COLO668 (cell line): ENCODE data around the gene KEL.

ENCODE experiments used
- DNase-seq: peaks from one replicate; lab custom pipeline; 2025; ENCODE audit not compliant: unreplicated experiment; lab: John Stamatoyannopoulos, UW

Gene KEL

DNA sequence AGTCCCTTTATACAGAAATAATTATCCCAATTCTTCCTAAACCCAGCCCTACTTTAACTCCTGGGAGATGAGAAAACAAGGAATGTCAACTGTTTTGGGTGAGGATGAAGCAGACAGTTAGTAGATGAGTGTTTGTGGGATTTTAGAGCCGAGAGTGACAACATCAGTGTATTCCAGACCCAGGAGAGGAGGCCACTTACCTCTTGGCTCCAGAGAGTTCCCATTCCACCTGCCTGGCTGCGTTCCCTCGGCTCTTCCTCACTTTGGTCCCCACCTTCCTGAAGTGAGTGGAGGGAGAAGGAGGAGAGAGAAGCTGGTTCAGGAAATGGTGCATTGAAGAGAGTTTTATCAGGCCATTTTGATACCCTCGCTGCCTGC is 579 bp downstream of the KEL start:
- DNase-seq = no peak

DNA sequence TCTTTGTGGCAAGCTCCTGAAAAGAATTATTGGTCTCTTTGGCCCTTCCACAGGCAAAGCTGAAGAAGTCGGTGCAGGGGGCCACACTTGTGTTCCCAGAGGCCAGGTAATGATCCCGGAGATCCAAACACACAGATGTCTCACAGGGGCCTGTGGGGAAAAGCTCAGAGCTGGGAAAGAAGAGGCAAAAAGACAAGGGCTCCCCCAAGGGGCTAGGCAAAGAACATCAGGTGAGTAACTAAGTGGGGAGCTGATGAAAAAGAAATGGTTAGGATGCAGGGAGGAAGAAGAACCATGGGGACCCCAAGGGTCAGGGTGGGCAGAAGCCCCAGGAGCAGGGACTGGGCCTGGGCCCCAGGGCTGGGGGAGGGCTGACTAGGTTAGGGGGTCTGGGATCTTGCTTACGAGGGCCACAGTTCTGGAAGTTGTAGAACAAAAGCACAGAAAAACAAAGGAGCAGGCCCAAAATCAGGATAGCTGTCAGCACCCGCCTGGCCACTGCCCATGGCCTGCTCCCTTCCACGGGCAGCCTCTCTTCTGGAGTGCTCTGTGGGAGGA is 1.1 kb downstream of the KEL start:
- no peak for DNase-seq

DNA sequence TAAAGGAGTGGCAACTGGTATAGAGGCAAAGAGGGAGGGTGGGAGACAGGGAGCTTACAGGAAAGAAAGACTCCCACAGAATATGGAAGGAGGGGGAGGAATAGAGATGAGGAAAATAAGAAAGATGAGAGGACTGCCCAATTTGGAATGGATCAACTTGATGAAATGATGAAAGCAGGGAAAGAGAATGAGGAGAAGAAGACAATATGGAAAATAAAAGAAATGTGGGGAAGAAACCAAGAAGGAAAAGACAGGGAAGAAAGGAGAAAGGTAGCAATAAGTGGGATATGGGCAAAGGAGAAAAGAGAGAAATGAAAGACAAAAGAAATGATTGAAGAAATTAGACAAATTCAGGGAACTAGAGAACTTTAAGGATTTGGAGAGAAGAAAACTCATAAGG is 3.0 kb downstream of the KEL start:
- DNase-seq = no peak

DNA sequence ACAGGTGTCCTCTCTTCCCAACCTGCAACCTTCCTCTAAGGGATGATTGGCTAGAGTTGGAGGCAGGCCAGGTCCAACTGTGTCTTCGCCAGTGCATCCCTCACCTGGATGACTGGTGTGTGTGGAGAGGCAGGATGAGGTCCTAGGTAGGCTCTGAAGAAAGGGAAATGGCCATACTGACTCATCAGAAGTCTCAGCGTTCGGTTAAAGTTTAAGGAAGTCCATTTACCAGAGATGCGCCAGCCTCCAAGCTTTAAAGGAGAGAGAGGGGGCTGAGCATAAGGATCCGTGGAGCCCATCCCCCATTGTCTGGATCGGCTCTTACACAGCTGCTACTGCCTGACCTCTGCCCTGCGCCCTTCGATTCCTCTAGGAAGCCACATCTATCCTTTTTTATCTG is 4.4 kb downstream of the KEL start:
- no peak for DNase-seq

DNA sequence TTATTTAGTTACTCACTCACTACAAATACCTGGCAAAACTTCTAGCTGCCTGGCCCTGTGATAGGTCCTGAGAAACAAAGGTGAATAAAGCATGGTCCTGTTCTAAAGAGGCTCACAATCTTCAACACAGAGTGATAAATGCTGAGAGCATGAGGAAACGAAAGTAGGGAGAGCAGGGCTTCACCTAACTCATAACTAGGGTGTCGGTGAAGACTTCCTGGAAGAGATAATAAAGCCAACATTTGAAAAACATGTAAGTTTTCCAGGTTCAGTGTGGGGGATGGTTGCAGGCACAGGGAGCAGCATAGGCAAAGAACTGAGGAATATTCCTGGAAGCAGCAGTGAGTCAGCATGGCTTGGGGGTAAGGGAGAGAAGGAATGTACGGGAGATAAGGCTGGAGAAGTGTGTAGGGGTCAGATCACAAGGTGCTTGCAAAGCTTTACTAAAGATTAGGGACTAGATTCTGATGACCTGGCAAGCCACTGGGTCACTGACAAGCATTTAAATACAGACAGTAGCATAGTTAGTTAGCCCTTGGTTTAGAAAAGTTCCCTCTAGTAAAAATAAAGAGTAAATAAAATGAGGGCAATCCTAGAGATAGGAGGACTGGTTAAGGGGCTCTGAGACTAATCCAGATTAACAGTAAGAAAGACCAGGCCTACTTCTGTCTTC is 5.1 kb downstream of the KEL start:
- DNase-seq = no peak

GRCh38 chr7:142954680-142955268 is 7.4 kb downstream of the KEL start:
- no peak for DNase-seq

- DNase-seq = no peak
Measured at GRCh38 chr7:142950235-142950634, 11.9 kb downstream of the KEL start.

- DNase-seq = no peak
Measured at GRCh38 chr7:142948603-142949002, 13.6 kb downstream of the KEL start.

GRCh38 chr7:142945001-142945400 is 17.2 kb downstream of the KEL start:
- no peak for DNase-seq

GRCh38 chr7:142943706-142944268 is 18.4 kb downstream of the KEL start:
- DNase-seq = no peak

DNA sequence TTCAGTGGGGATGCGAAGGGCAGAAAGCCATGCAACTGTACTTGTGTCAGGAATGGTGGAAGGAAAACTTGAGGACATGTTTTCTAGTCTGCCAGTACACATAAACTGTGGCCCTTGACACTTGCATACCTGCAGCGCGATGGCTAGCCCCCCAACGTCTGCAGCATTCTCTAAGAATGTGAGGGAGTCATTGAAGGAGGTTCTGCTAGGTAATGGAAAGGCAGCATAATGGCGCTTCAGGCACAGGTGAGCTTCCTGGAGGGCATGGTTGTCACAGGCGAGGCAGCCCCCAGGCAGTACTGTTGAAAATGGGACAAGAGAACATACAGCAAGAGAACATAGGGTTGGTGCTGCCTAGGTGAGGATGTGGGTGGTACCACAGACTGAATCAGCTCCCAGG is 19.4 kb downstream of the KEL start:
- no peak for DNase-seq

- no peak for DNase-seq
Measured at GRCh38 chr7:142941541-142941940, 20.6 kb downstream of the KEL start.

DNA sequence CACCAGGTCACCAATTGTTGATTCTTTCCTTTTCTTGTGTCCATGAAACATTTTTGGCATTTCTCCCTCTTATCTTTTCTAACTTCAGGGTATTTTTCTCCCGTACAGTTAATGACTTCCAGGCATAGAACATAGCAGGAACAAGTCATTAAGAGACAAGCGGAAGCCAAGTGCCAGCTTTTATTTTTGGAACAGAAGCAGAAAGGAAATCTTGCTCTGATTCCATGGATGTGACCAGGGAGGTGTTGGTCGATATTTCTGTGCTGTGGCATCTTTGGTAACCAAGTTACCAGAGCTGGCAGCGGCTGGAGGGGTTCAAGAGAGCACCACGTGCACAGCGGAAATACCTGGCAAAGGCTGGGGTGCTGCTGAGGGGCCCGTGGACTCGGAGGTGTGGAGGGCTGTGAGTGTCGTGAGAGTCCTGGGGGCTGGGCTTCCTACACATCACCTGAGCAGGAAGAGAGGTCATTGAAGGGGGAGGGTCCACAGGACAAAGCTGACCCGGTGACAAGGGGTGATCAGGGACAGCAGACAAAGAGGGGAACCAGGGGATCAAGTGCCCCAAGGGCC is 21.1 kb downstream of the KEL start:
- no peak for DNase-seq

GRCh38 chr7:142939226-142939910 is 22.8 kb downstream of the KEL start, which contains the start of gene LLCFC1:
Gene LLCFC1 (plus strand): TSS chr7:142939484. CDS start chr7:142939622, 138 bp downstream.
- no peak for DNase-seq

DNA sequence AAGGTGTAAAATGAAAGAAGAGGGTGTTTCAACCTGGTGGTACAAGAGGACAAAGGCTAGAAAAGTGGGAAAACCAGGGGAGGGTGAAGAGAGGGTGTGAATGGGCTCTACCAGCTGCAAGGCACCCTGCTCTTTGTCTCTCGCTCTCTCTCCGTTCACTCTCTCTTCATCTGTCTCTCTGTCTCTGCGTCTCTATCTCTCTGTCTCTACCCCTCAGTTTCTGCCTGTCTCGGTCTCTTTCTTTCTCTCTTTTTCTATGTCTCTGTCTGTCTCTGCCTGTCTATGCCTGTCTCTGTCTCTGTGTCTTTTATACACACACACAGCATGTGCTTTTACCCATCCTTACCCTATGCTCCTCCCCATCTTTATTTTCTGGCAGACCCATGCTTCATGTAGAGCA is 23.6 kb downstream of the KEL start:
- no peak for DNase-seq

DNA sequence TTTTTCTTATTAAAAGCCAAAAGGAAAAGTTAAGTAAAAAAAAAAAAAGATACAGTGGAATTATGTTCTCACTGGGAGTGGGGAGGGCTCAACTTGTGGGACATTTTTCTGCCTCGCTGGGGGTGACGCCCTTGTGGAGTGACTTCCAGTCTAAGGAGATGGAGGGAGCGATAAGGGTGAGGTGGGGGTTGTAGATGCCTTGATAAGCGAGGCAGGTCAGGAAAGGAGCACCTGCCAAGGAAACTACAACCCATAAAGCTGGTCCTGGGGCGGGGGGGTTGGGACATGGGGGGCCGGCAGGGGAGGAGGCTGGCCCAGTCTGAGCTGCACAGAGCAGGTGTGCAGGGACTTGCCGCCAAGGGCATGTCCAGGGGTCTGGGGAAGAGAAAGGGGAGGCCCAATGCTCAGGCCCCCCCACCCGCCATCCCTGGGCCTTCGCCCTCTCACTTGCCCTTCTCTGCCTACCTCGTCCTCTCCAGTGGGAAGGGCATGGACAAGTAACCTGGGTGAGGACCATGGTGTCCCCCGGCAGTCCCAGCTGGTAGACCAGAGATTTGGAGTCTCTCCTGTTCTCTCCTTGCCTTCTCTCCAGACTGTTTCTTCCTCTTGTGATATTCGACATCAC is 26.1 kb downstream of the KEL start:
- no peak for DNase-seq

DNA sequence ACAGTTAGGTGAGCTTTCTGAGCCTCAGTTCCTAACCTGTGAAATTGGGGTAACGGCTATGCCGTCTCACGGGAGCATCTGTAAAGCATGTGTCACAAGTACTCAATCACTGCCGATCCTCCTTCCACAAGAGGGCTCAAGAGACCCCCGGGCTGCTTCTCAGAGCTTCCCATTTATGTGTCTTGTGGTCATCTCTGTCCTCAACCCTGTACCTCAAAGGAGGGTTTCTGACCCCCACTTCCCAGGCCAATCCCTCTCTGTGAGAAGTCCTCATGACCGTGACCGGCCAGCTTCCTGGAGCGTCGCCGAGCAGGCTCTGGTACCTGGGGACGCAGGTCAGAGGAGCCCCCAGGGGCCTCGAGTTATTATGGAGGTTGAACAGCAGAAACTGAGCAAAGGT is 28.1 kb downstream of the KEL start:
- no peak for DNase-seq

GRCh38 chr7:142933624-142934023 is 28.5 kb downstream of the KEL start, which contains the start of gene TRPV5:
Gene TRPV5 (minus strand): TSS chr7:142933746. CDS start chr7:142933459, 287 bp downstream.
- no peak for DNase-seq

DNA sequence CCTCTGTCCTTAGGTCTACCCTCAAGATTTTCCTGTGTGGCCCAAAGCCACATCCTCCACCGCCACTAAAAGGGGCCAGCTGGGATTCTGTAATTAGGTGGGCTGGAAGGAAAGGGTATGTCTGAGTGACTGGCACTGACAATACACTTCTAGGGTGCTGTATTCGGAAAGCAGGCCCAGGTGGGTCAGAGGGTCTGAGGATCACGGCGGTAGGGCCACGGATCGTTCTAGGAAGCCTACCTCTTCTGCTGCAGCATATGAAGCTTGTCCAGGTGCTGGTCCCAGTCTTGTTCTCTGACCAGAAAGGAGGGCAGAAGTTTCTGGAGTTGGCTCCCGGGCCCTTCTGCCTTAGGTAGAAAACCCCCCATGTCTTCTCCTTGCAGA is 29.1 kb downstream of the KEL start:
- no peak for DNase-seq

DNA sequence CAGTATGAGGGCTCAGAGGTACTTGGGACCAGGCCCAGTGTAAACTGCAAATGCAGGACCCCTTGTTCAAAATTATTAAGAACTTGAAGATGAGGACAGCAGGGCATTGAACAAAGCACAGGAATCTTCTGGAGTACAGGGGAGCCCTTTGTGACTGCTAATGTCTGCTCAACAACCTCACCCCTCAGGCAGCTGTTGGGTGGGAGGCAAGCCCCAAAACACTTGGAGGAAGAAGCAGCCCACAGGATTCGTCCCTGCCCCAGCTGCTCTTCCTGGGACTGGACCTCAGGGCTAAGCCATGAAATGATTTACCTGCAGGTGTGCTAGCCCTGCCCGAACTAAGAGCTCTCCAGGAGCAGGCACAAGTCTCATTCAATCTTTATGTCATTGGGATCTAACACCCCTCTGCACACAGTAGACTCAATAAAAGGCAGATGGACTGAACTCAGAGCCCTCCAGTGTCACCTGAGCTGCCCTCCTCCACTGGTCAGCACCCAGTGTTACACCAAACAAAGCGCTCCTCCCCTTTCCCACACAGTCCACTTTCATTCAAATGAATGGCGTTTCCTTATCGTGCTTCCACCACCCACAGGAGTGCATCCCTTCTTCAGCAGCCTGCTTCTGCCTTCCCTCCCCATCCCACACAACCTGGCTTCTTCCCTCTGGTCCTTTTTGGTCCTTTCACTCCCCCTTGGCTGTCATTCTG is 29.6 kb downstream of the KEL start:
- DNase-seq = no peak
